Measurements from ENCODE around the gene MIR17HG. TPM values are rescaled to one million over a fixed set of nuclear protein-coding genes. Genes with fewer than 3 reads are reported as not detected.

MIR17HG gene
- polyA plus RNA-seq, 3 donors, result 0.05 to 1.3 (median 0.30) TPM

DNA sequence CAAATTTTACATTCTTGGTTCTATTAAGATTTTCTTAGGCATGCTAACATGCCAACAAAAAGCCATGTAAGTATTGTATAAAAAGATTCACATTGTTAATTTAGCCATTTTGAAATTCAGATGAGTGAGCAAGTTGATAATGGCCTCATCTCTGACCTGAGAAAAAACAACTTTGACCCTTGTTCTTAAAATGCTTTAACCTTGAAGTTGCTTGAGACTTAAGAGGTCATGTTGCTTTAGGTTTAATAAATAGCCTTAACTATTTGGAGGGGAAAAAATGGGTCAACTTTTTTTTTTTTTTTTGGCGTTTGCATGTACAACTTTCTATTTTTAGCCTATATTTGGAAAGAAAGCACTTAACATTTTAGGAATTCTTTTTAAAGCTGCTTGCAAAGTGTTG lies 6.0 kb downstream of the MIR17HG start:
- no peak overlapping the region for H3K27ac Mint-ChIP-seq
- Histone ChIP-seq H3K27me3 (ENCODE audit: control insufficient read depth in 2 of 2, insufficient read depth in 2 of 2, low read length in 2 of 2) (no peaks in the 10 kb centered on the region), H3K9me3 (replicated peaks in 1 of 2; ENCODE audit: control insufficient read depth in 1 of 2, insufficient read depth in 1 of 2, low read length in 2 of 2) (no peaks in the 10 kb centered on the region), H3K79me2 (ENCODE audit: insufficient read depth, low read length) (peaks cover 32% of the 10 kb centered on the region), H3K4me2 (replicated peaks; ENCODE audit: extremely low read depth, low read length, poor library complexity, severe bottlenecking) (no peak overlapping the region), H4K20me1 (ENCODE audit: insufficient read depth, low read length) (peaks cover 14% of the 10 kb centered on the region), H3K4me1 (ENCODE audit: control insufficient read depth in 1 of 2, insufficient read depth in 2 of 2, low read length in 2 of 2) (peaks cover 6 to 14% of the 10 kb centered on the region in 2 donors), H3K4me3 (replicated peaks in 1 of 3; ENCODE audit: low read depth in 2 of 3, low read length in 3 of 3) (no peak overlapping the region), H3K27ac (ENCODE audit: low read depth in 1 of 2, low read length in 2 of 2) (no peak overlapping the region), H3K9ac (ENCODE audit: insufficient read depth, low read length, poor library complexity, severe bottlenecking) (no peak overlapping the region), H3K36me3 (replicated peaks in 1 of 2; ENCODE audit: control insufficient read depth in 1 of 2, insufficient read depth in 2 of 2, low read length in 2 of 2) (peaks cover 27 to 57% of the 10 kb centered on the region in 2 donors), H2AFZ (ENCODE audit: insufficient read depth, low read depth, low read length, poor library complexity, severe bottlenecking) (no peak overlapping the region)
- H3K36me3 Mint-ChIP-seq, result peaks cover 45 to 51% of the 10 kb centered on the region in 2 donors
- H3K27me3 Mint-ChIP-seq (ENCODE audit: low read depth in 3 of 3), result no peaks in the 10 kb centered on the region
- TF ChIP-seq, protein P1, sequence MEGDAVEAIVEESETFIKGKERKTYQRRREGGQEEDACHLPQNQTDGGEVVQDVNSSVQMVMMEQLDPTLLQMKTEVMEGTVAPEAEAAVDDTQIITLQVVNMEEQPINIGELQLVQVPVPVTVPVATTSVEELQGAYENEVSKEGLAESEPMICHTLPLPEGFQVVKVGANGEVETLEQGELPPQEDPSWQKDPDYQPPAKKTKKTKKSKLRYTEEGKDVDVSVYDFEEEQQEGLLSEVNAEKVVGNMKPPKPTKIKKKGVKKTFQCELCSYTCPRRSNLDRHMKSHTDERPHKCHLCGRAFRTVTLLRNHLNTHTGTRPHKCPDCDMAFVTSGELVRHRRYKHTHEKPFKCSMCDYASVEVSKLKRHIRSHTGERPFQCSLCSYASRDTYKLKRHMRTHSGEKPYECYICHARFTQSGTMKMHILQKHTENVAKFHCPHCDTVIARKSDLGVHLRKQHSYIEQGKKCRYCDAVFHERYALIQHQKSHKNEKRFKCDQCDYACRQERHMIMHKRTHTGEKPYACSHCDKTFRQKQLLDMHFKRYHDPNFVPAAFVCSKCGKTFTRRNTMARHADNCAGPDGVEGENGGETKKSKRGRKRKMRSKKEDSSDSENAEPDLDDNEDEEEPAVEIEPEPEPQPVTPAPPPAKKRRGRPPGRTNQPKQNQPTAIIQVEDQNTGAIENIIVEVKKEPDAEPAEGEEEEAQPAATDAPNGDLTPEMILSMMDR (IDR thresholded peaks at IDR 0.05), result no peak
- no peak overlapping the region for H3K4me3 Mint-ChIP-seq
- DNase-seq, result no peak
- peaks cover 0 to 2% (median 0%) of the 10 kb centered on the region in 7 donors for H3K9me3 Mint-ChIP-seq
- H3K4me1 Mint-ChIP-seq, result peaks cover 19% of the 10 kb centered on the region
- no CpG with 5 or more reads among the region's 1 CpG for WGBS (ENCODE audit: insufficient coverage)
- intact Hi-C loops (cut with micrococcal nuclease), result no loop called here

DNA sequence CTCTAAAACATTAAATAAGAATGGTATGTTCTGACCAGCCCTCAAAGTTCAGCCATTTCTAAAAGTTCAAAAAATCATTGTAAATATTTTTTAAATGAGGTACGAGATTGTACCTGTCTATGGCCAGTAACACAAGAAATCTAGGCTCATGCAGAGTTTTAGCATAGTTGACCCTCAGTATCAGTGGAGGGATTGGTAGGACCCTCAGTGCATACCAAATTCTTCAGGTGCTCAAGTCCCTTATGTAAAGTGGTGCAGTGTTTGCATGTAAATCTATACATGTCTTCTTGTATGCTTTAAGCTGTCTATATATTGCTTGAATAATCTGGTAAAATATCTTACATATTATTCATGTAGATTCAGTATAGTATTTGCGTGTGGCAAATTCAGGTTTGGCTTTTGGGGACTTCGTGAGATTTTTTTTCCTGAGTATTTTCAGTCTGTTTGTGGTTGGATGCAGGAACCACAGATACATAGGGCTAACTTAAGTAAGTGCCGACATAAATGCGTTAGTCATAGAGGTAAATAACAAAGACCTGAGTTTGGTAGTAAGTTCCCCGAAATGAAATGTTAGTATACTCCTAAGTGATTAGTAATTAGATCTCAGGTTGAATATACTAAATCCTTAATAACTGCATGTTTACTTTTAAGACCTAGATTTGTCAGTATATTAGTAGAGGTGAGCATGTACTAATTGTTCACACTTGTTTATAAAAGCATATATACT lies 7.8 kb downstream of the MIR17HG start:
- intact Hi-C loops (cut with micrococcal nuclease), result no loop called here
- Mint-ChIP-seq H3K36me3 (peaks cover 41 to 51% of the 10 kb centered on the region in 2 donors), H3K4me1 (peaks cover 7% of the 10 kb centered on the region), H3K27ac (no peak overlapping the region), H3K4me3 (no peak overlapping the region), H3K27me3 (ENCODE audit: low read depth in 3 of 3) (no peaks in the 10 kb centered on the region), H3K9me3 (no peaks in the 10 kb centered on the region)
- H3K4me1 ChIP-seq (ENCODE audit: control insufficient read depth in 1 of 2, insufficient read depth in 2 of 2, low read length in 2 of 2), result peaks cover 0 to under 1% of the 10 kb centered on the region in 2 donors
- peaks cover 4% of the 10 kb centered on the region for H4K20me1 ChIP-seq (ENCODE audit: insufficient read depth, low read length)
- H2AFZ ChIP-seq (ENCODE audit: insufficient read depth, low read depth, low read length, poor library complexity, severe bottlenecking), result no peak overlapping the region
- TF ChIP-seq, protein P1 (IDR thresholded peaks at IDR 0.05), result no peak
- H3K4me3 ChIP-seq (replicated peaks in 1 of 3; ENCODE audit: low read depth in 2 of 3, low read length in 3 of 3), result no peak overlapping the region
- DNase-seq, result no peak
- no peak overlapping the region for H3K27ac ChIP-seq (ENCODE audit: low read depth in 1 of 2, low read length in 2 of 2)
- no peaks in the 10 kb centered on the region for H3K27me3 ChIP-seq (ENCODE audit: control insufficient read depth in 2 of 2, insufficient read depth in 2 of 2, low read length in 2 of 2)
- H3K36me3 ChIP-seq (replicated peaks in 1 of 2; ENCODE audit: control insufficient read depth in 1 of 2, insufficient read depth in 2 of 2, low read length in 2 of 2), result peaks cover 27 to 55% of the 10 kb centered on the region in 2 donors
- 94% methylated on average over 2 of the region's 6 CpGs for WGBS (ENCODE audit: insufficient coverage)
- no peak overlapping the region for H3K4me2 ChIP-seq (replicated peaks; ENCODE audit: extremely low read depth, low read length, poor library complexity, severe bottlenecking)
- peaks cover 19% of the 10 kb centered on the region for H3K79me2 ChIP-seq (ENCODE audit: insufficient read depth, low read length)
- no peaks in the 10 kb centered on the region for H3K9me3 ChIP-seq (replicated peaks in 1 of 2; ENCODE audit: control insufficient read depth in 1 of 2, insufficient read depth in 1 of 2, low read length in 2 of 2)
- no peak overlapping the region for H3K9ac ChIP-seq (ENCODE audit: insufficient read depth, low read length, poor library complexity, severe bottlenecking)

All from CD14-positive monocyte (primary cell).